A673 (cell line): ENCODE measurements around the gene KLHL24. TPM values are rescaled to one million over a fixed set of nuclear protein-coding genes. Genes with fewer than 3 reads are reported as not detected.
"Not testable (repeated sequence)": the region's sequence is repeated elsewhere in the genome, so short reads cannot be mapped to it uniquely, and the experiment has no call there.

Source experiments
- BruUV-seq: library from RNA; stranded (reverse); fragments of 400-500 nt; replicated peaks from 2 replicates; lab custom pipeline; 2021; lab: Mats Ljungman, UMichigan
- CTCF ChIA-PET: fragments of 300-600 bp; sonication (Branson Sonifier 250); formaldehyde crosslinking; loops from one replicate; lab custom pipeline; 2022; ENCODE audit warnings: antibody characterized with exemption; lab: Charles Lee
- POLR2A ChIA-PET: fragments of 300-600 bp; sonication (Branson Sonifier 250); formaldehyde crosslinking; loops from one replicate; lab custom pipeline; 2022; ENCODE audit warnings: antibody characterized with exemption; ENCODE audit not compliant: low non-redundant PET; lab: Charles Lee
- DNase-seq: peaks from one replicate; pipeline ENCODE4 v3.0.0-alpha.2; 2015; ENCODE audit warnings: low spot score
- H3K27ac ChIP-seq: fragments of 200-600 bp; sonication (generic); 2 replicates; pipeline ENCODE4 v1.5.1; 2016; ENCODE audit warnings: mixed run types, low read depth, mild to moderate bottlenecking, mixed read lengths, antibody characterized with exemption, low read length; ENCODE audit not compliant: poor library complexity, severe bottlenecking
- H3K27me3 ChIP-seq: fragments of 200-600 bp; sonication (generic); replicated peaks from 2 replicates; pipeline ENCODE4 v1.6.1; 2017; ENCODE audit warnings: mixed run types, low read depth, mild to moderate bottlenecking, mixed read lengths, antibody characterized with exemption, low read length; ENCODE audit not compliant: insufficient read depth, poor library complexity
- H3K36me3 ChIP-seq: fragments of 200-600 bp; sonication (generic); 2 replicates; pipeline ENCODE4 v1.6.1; 2016; ENCODE audit warnings: mixed run types, mild to moderate bottlenecking, mixed read lengths, antibody characterized with exemption, low read length; ENCODE audit not compliant: insufficient read depth, poor library complexity, severe bottlenecking
- H3K4me1 ChIP-seq: fragments of 200-600 bp; sonication (generic); 2 replicates; pipeline ENCODE4 v1.6.1; 2017; ENCODE audit warnings: mixed run types, mild to moderate bottlenecking, mixed read lengths, antibody characterized with exemption, low read length; ENCODE audit not compliant: insufficient read depth, poor library complexity, severe bottlenecking
- H3K4me3 ChIP-seq: fragments of 200-600 bp; sonication (generic); 2 replicates; pipeline ENCODE4 v1.5.1; 2016; ENCODE audit warnings: low read depth, mixed run types, mild to moderate bottlenecking, mixed read lengths, low read length; ENCODE audit not compliant: poor library complexity, severe bottlenecking
- H3K9me3 ChIP-seq: fragments of 200-600 bp; sonication (generic); 2 replicates; pipeline ENCODE4 v1.6.1; 2016; ENCODE audit warnings: mixed run types, low read depth, mild to moderate bottlenecking, mixed read lengths, antibody characterized with exemption, low read length; ENCODE audit not compliant: poor library complexity, severe bottlenecking
- EZH2 ChIP-seq: fragments of 200-600 bp; sonication (generic); IDR thresholded peaks from 2 replicates; pipeline ENCODE4 v1.6.1; 2017; ENCODE audit warnings: borderline replicate concordance, low read depth, mild to moderate bottlenecking, mixed read lengths, antibody characterized with exemption, low read length; ENCODE audit not compliant: poor library complexity, severe bottlenecking
- intact Hi-C: fragments of 100-400 bp; cut with micrococcal nuclease; formaldehyde crosslinking; loops from one replicate; pipeline ENCODE4 v1.10.0; 2022; ENCODE audit not compliant: unreplicated experiment
- total RNA-seq: library from RNA; stranded (reverse); gene quantifications from 2 replicates; pipeline ENCODE4 v1.2.3, GENCODE V29; 2021
- TF ChIP-seq, protein P1 (sequence below): fragments of 300-800, 200-600 bp; sonication (generic); conservative IDR thresholded peaks from 2 replicates; pipeline ENCODE4 v1.5.1; 2017; ENCODE audit warnings: low read depth, mild to moderate bottlenecking, antibody characterized with exemption, low read length, moderate library complexity, mixed read lengths

Gene KLHL24
- total RNA-seq, 1 experiment from 2014 or later = 7.3 TPM

- peaks cover 11% of the 10 kb centered on the region for H3K9me3 ChIP-seq
- no peaks in the 10 kb centered on the region for H3K4me1 ChIP-seq
- intact Hi-C loops = loop anchor here (10.0 kb wide), 1 partner anchor 90 kb away; no protein-coding TSS in a partner anchor
- no peak overlapping the region for H3K4me3 ChIP-seq
- TF ChIP-seq, protein P1, sequence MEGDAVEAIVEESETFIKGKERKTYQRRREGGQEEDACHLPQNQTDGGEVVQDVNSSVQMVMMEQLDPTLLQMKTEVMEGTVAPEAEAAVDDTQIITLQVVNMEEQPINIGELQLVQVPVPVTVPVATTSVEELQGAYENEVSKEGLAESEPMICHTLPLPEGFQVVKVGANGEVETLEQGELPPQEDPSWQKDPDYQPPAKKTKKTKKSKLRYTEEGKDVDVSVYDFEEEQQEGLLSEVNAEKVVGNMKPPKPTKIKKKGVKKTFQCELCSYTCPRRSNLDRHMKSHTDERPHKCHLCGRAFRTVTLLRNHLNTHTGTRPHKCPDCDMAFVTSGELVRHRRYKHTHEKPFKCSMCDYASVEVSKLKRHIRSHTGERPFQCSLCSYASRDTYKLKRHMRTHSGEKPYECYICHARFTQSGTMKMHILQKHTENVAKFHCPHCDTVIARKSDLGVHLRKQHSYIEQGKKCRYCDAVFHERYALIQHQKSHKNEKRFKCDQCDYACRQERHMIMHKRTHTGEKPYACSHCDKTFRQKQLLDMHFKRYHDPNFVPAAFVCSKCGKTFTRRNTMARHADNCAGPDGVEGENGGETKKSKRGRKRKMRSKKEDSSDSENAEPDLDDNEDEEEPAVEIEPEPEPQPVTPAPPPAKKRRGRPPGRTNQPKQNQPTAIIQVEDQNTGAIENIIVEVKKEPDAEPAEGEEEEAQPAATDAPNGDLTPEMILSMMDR = no peak
- no peak for TF ChIP-seq EZH2
- no peak overlapping the region for H3K27ac ChIP-seq
- POLR2A ChIA-PET = no interaction called here
- DNase-seq = no peak
- H3K36me3 ChIP-seq = no peaks in the 10 kb centered on the region
- H3K27me3 ChIP-seq = peaks cover 3% of the 10 kb centered on the region
- BruUV-seq = no TSS peak
- CTCF ChIA-PET = no interaction called here
These were observed 40.8 kb upstream of the KLHL24 start for GRCh38 chr3:183594636-183595035.

GRCh38 chr3:183597959-183598358, 37.5 kb upstream of the KLHL24 start:
- DNase-seq = no peak
- TF ChIP-seq, protein P1 = no peak
- no peak for TF ChIP-seq EZH2
- Histone ChIP-seq H3K27me3 (no peaks in the 10 kb centered on the region), H3K4me1 (no peaks in the 10 kb centered on the region), H3K36me3 (no peaks in the 10 kb centered on the region), H3K27ac (no peak overlapping the region), H3K9me3 (peaks cover 11% of the 10 kb centered on the region), H3K4me3 (no peak overlapping the region)
- CTCF ChIA-PET = no interaction called here
- BruUV-seq = no TSS peak
- POLR2A ChIA-PET = no interaction called here
- intact Hi-C loops = loop anchor here (10.0 kb wide), 1 partner anchor 93 kb away; no protein-coding TSS in a partner anchor

DNA sequence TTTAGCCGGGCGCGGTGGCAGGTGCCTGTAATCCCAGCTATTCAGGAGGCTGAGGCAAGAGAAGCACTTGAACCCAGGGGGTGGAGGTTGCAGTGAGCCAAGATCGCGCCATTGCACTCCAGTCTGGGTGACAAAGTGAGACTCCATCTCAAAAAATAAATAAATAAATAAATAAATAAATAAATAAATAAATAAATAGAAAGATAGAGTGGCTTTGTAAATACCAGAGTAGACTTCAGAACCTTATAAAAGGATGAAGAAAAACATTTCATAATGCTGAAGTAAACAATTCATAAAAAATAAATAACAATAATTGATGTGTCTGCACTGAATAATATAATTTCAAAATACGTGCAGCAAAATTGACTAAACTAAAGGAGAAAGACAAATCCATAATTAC, 24.1 kb upstream of the KLHL24 start:
- intact Hi-C loops, H3K4me1 ChIP-seq, H3K36me3 ChIP-seq, H3K27ac ChIP-seq, DNase-seq, H3K4me3 ChIP-seq, POLR2A ChIA-PET, H3K9me3 ChIP-seq, H3K27me3 ChIP-seq, BruUV-seq: not testable (repeated sequence)
- CTCF ChIA-PET = interaction anchor here (0.6 kb wide), 1 partner anchor 166 kb away, joined by 3 read pairs; no protein-coding TSS in a partner anchor
